GM12801 (cell line): Measurements from ENCODE around the gene EMX1.

Source experiments
- TF ChIP-seq, protein P1 (sequence below): IDR thresholded peaks from one replicate; pipeline ENCODE4 v1.5.1; 2011; ENCODE audit warnings: control low read depth; ENCODE audit not compliant: insufficient read length; ENCODE audit errors: extremely low read depth

Gene EMX1

DNA sequence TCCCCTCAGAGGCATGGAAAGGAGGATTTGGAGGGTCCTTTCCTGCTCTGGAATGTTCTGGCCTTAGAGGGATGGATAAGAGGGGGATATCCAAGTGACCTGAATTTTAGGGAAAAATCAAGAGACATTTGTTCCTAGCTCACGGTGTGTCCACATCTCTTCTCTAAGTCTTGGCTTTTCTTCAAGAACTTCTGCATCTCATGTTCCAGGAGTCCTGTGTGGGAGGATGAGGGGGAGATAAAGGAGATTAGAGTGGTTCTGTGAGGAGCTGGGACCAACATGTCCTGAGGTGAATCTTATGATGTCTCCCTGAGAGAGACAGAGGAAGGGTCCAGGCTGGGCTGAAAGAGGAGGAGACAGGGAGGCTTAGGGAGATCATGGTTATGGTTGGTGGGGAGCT is 11.7 kb downstream of the EMX1 start:
- TF ChIP-seq, protein P1, sequence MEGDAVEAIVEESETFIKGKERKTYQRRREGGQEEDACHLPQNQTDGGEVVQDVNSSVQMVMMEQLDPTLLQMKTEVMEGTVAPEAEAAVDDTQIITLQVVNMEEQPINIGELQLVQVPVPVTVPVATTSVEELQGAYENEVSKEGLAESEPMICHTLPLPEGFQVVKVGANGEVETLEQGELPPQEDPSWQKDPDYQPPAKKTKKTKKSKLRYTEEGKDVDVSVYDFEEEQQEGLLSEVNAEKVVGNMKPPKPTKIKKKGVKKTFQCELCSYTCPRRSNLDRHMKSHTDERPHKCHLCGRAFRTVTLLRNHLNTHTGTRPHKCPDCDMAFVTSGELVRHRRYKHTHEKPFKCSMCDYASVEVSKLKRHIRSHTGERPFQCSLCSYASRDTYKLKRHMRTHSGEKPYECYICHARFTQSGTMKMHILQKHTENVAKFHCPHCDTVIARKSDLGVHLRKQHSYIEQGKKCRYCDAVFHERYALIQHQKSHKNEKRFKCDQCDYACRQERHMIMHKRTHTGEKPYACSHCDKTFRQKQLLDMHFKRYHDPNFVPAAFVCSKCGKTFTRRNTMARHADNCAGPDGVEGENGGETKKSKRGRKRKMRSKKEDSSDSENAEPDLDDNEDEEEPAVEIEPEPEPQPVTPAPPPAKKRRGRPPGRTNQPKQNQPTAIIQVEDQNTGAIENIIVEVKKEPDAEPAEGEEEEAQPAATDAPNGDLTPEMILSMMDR: no peak

DNA sequence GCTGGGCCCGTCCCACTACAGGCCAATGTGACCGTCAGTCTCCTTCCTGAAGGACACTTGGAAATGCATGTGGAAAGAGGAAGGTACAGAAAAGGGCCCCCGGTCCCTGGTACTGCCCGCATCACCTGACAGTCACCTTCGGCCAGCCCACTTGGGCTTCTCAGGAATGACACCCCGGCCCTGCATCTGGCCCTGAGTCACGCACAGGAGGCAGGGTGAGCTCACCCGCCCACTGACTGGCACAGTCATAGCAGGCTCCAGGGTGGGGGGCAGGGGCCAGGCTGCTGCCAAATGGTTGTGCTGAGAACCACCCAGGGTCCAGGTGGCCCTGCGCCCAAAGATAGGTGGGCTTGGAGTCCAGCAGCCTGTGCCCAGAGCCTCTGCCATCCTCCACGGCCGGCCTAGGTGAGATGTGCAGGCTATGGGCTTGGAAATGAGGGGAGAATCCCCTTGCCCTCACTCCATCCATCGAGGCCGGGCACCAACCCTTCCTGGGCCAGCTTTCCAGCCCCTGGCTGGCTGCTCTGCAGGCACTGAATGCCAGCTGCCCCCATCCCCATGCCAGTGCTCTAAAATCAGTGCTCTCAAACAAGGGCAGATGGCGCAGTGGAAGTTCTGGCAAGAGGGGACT is 14.1 kb downstream of the EMX1 start:
- TF ChIP-seq, protein P1: no peak

DNA sequence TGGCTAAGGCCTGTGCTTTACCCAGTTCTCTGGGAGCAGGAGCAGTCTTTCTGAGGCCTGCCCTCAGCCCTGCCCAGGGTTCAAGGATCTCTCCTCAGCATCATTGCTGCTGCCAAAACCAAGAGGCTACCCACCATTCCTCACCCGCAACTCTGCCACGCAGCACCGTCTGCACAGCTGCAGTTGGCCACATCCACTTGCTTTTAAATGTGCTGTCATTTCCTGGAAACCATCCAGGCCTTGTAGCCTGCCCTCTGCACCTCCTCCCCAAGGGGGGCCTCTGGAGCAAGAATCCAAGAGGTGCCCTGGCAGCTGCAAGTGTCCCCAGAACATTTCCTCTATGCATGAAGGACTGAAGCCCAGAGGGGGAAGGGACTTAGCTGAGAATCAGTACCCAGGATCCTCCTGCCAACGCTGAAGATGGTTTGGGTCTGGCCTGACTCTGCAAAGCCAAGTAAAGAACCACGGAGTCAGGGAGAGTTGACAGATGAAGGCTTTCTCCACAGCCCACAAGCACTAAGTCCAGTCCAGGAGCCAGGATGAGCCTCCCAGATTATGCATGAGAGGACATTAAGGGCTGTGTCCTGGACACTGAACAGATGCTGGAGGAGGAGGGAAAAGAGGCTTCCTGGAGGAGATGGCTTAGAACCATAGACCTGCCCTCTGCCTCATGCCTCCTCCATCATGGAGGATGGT is 14.9 kb downstream of the EMX1 start:
- TF ChIP-seq, protein P1: no peak

DNA sequence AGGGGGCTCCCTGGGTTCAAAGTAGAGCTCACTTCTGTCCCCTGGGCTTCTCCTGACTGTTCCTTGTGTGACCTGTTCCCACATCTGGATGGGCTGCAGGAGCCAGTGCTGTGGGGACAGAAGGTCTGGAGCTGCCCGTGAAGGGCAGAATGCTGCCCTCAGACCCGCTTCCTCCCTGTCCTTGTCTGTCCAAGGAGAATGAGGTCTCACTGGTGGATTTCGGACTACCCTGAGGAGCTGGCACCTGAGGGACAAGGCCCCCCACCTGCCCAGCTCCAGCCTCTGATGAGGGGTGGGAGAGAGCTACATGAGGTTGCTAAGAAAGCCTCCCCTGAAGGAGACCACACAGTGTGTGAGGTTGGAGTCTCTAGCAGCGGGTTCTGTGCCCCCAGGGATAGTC is 15.5 kb downstream of the EMX1 start:
- TF ChIP-seq, protein P1: no peak

DNA sequence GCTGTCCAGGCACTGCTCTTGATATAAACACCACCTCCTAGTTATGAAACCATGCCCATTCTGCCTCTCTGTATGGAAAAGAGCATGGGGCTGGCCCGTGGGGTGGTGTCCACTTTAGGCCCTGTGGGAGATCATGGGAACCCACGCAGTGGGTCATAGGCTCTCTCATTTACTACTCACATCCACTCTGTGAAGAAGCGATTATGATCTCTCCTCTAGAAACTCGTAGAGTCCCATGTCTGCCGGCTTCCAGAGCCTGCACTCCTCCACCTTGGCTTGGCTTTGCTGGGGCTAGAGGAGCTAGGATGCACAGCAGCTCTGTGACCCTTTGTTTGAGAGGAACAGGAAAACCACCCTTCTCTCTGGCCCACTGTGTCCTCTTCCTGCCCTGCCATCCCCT is 15.9 kb downstream of the EMX1 start:
- TF ChIP-seq, protein P1: no peak

DNA sequence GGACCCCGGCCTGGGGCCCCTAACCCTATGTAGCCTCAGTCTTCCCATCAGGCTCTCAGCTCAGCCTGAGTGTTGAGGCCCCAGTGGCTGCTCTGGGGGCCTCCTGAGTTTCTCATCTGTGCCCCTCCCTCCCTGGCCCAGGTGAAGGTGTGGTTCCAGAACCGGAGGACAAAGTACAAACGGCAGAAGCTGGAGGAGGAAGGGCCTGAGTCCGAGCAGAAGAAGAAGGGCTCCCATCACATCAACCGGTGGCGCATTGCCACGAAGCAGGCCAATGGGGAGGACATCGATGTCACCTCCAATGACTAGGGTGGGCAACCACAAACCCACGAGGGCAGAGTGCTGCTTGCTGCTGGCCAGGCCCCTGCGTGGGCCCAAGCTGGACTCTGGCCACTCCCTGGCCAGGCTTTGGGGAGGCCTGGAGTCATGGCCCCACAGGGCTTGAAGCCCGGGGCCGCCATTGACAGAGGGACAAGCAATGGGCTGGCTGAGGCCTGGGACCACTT is 16.4 kb downstream of the EMX1 start:
- TF ChIP-seq, protein P1: no peak

DNA sequence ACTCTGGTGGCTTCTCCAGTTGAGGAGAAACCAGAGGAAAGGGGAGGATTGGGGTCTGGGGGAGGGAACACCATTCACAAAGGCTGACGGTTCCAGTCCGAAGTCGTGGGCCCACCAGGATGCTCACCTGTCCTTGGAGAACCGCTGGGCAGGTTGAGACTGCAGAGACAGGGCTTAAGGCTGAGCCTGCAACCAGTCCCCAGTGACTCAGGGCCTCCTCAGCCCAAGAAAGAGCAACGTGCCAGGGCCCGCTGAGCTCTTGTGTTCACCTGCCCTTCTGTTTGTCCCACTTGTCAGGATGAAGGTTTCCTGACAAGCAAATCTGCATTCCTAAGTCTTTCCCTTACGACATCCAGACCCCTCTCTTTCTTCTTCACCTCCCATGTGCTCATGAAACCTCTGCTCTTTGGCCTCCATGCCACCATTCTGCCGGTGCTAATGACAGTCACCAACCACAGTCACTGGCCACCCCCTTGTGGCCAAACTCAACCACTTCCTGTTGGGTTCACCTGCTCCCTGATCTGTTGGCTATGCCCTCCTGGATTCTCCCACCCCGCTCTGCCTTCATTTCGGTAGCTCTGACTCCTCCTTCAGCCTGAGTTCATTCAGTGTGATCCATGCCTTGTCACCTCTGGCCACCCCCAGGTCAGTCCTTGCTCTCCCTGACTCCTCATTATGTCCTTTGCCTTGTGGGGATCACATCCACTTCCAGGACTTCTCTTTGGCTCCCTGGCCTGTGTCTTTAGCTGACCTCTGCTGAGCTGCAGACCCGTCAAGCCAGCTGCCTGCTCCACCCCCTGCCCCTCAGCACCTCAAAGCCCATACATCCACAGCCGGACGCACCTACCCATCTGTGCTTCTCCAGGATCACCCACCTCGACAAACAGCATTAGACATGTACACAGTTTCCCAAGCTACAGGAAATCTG is 17.6 kb downstream of the EMX1 start:
- TF ChIP-seq, protein P1: no peak
